Fibroblast of skin of right biceps (primary cell): ENCODE results near the gene UROC1.

ENCODE experiments used
- DNase-seq: peaks from one replicate; pipeline ENCODE4 v3.0.0-alpha.2; 2013

UROC1 gene

DNA sequence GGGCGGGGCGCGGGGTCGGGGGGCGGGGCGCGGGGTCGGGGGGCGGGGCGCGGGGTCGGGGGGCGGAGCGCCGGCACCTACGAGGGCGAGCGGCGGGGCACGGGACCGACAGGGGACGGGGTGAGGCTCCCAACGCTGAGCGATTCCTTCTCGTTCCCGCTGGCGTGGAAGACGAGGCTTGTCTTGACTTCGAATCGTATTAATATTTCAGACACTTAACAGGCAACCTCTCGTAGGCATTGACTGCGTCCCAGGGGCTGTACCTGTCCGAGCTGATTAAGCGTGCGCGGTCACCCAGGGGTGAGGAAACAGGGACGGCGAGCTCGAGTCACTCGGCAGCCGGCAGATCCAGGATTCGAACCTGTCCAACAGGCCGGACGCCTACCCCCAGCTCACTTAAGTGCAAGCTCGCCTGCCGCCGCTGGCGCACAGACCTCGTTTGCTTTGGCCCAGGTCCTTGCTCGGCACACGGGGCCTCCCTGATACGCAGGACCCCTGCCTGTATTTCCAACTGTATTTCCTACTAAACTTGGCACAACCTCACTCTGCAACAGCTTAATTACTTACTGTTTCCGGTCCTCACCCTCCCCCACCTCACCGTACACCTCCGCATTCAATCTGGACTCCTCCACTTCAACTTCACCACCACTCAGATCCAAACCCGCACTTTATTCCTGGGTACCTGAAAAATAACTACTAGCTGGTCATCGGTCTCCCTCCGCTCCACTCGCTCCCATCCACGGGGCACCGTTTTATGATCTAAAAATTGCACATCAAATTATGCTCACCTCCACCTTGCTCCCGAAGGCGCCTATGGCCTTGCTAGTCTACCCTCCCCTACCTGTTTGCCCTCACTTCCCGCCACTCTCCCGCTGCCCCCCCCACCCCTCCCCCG lies 41.2 kb downstream of the UROC1 start:
- DNase-seq, result peak; percentile 22

DNA sequence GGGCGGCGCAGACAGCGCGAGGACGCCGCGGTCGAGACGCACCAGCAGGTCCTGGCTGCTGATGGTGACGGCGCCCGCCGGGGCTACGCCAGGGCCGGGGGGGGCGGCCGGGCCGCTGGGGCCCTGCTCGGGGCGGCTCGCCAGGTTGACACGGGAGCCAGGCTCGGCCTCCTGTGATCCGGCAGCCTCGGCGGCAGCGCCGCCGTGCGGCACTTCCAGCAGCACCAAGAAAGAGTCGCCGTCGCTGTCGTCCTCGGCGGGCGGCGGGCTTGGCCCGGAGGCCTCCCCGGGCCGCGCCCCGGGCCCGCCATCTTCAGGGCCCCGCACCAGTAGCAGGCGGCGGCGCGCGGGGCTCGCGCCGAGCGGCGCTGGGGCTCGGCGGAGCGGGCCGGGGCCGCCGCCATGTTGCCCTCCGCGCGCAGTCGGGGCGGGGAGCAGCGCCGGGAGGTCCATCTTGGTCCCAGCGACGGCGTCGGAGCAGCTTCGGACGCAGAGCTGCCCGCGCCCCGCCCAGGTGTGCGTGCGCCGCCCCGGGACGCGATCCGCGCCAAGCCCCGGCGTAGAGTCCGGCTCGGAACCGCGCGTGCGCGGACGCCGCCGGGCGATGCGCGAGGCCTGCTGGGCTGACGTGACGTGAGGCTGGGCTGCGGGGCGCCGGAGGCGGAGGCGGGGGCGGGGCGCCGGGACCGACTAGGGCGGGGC lies 42.0 kb downstream of the UROC1 start, which contains the start of gene ZXDC:
ZXDC (minus strand) TSS at position 479 of the 702 bp plus-strand sequence; CDS start at position 453, 26 bp downstream.
- peak; percentile 94 for DNase-seq

DNA sequence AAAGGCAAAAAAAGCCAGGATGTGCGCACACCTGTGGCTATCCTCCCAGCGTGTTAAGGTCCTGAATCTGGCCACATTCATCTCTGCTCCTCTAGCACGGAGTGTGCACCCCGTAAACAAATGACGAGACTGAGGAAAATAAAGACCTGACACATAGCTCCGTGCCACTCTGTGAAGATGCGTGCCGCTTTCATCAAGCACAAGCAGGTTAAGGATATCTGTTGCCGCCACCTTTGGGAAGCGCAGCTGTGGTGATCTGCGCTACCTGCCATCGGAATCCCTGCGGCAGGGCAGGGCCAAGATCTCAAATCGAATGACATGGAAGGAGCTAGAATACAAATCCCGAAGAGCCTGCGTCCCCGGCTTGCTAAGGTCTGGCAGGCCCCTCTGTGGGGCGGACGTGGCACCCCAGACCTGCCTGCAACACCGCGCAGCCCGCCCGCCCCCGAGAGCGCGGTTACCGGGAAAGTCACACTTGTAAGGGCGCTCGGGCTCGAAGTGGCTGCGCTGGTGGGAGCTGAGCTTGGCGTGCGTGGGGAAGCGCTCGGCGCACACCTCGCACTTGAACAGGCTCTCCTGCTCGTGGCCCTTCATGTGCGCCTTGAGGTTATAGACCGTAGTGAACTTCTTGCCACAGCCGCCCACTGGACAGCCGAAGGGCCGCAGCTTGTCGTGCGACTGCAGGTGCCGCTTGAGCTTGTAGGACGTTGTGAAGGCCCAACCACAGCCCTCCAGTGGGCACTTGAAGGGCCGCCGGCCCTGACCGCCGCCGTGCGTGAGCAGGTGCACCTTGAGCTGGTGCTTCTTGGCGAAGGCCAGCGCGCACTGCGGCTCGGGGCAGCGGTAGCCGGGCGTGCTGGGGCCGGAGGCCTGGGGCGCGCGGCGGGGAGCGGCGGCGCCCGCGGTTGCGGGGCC lies 42.8 kb downstream of the UROC1 start:
- peak; percentile 9 for DNase-seq

GRCh38 chr3:126473292-126474168 lies 44.0 kb downstream of the UROC1 start:
- DNase-seq, result no peak

DNA sequence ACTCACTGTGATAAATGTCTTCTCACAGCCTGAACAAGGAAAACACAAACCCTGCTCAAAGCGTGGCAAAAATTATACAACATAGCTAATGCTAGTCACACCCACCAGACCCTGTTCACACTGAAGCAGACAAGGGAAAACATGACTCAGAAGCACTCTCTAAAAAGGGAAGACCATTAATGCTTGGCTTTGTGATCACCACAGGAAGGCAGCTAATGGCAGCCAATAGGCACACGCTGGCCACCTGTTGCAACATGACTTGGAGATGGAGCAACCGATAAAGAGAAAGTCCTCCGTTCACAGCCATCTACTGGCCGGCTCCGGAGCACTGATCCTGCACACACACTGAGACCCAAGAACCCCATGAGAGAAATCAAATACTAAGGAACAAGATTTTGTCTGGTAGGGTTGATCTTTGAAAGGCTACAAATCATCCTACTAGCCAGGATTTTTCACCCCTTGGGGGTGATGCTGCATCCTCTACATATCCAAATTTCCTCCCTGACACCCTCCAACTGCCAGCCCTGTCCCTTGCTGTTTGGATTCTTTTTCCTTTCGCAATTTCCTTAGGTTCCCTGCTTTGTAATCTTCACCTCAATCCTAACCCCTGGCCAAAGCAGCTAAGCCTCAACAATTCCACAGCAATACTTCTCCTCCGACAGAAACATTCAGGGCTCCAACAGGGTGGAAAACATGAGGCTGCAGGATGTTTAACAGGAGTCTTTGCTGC lies 45.1 kb downstream of the UROC1 start:
- DNase-seq, result peak; percentile 80

- no peak for DNase-seq
These were observed 48.1 kb downstream of the UROC1 start for GRCh38 chr3:126469479-126469878.

DNA sequence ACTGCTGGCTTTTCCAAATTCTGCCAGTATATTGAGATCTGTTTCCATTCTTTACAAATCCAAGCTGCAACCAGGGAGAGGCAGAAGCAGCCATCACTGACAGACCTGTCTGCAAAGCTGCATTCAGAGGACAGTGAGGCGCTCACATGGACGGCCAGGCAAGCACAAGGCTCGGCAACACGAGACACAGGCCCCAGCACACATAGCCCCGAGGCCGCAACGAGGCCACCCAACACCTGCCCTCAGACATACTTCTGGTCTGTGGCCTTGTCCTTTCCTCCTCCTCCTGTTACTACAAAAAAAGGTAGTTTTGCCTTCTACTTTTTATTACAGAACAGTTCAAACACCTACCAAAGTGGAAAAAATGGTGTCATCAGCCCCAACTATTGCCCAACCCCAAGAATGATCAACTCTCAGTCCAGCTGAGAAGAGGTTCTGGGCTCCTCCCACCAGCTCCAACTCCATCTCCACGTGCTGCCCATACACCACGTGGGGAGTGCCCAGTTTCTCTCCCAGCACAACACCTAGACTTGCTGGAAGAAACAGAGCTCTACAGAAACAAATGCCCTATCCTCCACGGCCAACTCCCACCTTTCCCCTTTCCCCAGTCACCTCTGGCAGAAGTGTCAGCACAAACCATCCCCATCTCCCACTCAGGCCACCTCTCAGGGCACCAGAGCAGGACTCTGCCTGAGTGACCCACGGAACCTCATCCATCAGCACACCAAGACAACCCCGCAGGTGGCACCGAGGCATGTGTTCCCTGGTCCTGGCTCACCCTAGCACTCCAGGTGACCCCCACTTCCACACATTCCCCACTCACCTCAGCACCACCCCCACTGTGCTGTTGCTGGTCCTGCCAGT lies 49.3 kb downstream of the UROC1 start:
- DNase-seq, result peak; percentile 4

GRCh38 chr3:126467611-126467955 lies 50.0 kb downstream of the UROC1 start:
- no peak for DNase-seq

GRCh38 chr3:126466886-126467610 lies 50.5 kb downstream of the UROC1 start:
- DNase-seq, result no peak

GRCh38 chr3:126465928-126466544 lies 51.5 kb downstream of the UROC1 start:
- DNase-seq, result no peak

- no peak for DNase-seq
These were observed 52.6 kb downstream of the UROC1 start for GRCh38 chr3:126464997-126465396.

DNA sequence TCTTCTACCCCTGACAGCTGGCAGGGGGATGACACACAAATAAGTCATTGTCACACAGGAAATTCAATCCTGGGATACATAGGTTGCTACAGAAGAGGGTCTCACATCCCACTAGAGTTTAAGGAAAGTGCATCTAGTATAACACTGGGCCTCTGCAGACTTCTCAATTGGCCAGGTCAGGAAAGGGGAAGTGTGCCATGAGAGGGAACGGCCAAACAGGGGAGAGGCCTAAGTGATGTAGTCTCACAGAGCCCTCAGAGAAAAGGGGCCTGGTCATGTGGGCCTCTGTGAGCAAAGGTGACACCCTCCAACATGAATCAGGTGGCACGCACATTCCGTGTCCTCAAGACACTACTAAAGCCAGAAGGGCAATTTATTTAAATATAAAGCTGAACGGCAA lies 53.1 kb downstream of the UROC1 start:
- DNase-seq, result no peak

DNA sequence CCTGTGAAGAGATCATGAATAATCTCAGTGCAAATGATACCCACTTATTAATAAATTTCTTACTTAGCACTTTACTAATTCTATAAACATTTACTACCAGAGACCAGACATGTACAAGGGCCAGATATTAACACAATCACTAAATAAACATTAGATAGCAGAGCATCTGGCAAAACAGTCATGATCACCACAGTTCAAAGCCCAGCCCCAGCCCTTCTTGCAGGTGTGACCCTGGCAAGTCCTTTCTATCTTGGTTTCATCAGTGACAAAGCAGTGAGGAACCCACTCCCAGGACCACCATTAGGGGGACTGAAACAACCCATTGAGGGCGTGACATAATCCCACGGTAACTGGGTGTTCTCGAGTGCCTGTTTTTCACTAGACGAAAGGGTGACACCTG lies 53.5 kb downstream of the UROC1 start:
- no peak for DNase-seq

DNA sequence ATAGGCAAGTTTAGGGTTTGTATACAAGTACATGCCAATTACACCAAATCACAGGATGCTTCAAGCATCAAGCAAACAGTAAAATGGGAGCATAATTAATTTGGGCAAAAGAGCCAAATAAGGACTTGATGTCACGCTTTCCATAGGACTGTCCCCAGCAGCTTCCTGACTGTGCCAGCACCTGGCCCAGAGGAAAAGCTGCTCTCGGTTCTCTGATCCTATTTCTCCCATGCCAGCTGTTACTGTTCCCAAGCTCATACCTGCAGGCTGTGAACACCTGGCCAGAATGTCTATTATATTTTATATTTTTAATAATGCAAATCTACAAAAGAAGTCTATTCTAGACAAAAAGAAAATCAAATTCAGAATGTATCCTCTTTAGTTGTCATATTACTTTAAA lies 54.1 kb downstream of the UROC1 start:
- DNase-seq, result no peak

GRCh38 chr3:126461450-126462070 lies 56.0 kb downstream of the UROC1 start:
- DNase-seq, result no peak

GRCh38 chr3:126460381-126460780 lies 57.2 kb downstream of the UROC1 start:
- DNase-seq, result no peak

- no peak for DNase-seq
These were observed 57.8 kb downstream of the UROC1 start for GRCh38 chr3:126459763-126460127.

DNA sequence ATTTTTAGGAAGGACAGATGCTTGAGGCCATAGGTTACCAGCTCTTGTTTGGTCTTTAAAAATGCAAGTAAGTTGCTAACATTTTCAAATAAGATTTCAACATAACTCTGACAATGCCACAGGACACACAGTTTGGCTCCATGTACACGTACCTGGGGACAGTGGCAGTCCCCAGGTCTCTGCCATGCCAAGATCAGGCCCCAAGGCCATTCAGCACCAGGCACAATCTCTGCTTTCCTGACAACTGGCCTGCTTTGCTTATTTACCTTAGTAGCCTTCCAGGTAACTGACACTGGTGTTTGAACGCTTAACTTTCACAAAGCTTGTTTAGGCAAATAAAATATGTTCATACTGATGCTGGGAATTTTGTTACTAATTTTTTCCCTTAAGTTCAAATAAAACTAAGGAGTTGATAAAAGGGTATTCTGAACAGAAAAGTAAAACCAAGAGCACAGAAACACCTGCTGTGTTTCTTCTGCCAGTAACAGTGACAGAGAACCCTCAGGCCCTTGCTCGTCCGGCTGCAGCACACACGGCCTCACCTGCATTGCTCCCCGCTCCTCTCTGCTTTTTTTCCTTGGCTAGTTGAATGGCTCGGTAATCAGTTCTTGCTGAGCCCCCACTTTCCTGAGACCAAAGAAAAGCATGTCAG lies 58.3 kb downstream of the UROC1 start:
- DNase-seq, result no peak
